GM18517 (cell line): ENCODE measurements around the gene YTHDF2.

ENCODE experiments used
- ATAC-seq: cut with Tn5 transposase; IDR thresholded peaks from one replicate; pipeline ENCODE4 v1.9.1; 2021; ENCODE audit warnings: mild to moderate bottlenecking, moderate library complexity; ENCODE audit not compliant: unreplicated experiment

The YTHDF2 gene

DNA sequence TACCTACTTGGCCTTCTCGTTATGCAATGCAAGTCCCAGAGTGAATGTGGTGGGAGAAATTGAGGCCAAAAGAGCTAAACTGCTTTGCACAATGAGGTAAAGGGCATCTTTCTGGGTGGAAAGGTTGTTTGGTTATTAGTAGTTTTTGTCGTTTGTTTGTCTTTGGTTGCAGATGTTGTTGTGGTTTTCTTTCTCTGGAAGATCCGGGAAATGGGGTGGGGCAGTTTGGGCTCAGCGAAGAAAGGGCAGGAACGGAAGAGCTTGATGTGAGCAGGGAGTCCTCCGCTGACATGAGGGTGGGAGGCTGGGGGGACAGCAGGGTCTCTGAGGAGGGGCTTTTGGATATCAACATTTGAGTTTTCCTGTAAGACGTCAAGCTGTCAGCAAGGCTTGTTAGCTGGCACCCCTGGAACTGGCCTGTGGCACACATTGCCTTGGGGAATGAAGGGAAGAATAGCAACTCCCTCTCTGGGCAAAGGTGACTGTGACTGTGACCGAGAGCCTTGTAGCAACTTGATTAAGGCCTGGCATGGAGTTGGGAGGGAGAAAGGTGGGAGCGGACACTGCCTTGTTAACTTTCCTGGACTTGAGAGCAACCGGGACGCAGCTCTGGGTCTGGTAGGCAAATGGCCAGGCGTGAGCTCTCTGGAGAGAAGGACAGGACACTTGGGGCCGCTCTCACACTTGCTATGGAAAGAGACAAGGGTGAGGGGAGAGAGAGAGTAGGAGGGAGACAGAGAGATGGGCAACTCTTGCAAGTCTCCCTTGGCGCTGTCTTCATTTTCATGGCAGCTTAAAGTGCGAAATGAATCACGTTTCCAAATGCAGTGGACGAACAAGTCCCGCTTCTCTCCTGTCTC lies 59.8 kb downstream of the YTHDF2 start:
- ATAC-seq, result no peak

DNA sequence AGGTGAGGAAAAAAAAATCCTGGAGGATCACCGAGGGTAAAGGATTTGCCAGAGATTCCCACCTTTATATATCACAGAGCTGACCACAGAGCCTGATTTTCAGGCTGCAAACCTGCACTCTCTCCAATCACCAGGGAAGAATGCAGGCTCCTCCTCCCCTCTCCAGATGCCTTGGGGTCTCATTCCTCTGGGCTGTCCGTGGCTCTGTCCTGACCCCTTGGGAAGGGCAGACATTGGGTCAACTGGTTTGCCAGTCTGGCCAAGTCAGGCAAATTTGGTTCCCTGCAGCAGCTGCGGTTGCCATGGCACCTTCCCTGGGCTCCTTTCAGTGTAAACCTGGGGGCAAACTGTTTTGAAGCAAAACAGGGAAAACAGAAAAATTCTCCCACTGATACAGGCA lies 63.6 kb downstream of the YTHDF2 start:
- ATAC-seq, result no peak

DNA sequence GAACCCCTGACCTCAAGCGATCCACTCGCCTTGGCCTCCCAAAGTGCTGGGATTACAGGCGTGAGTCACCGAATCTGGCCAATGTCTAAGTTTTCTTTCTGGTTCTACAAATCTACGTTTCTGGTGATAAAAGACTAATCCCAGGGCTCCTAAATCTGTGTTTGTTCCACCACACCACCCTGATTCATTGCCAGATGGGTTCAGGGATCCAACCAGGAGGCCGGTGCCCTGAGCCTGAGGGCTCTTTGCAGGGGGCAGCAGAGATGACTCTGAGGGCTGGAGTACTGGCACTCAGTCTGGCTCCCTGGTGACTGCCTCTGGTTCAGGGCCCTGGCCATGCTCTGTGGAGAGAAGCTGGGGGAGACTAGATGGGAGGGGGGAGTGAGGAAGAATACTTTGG lies 64.7 kb downstream of the YTHDF2 start:
- ATAC-seq, result no peak

DNA sequence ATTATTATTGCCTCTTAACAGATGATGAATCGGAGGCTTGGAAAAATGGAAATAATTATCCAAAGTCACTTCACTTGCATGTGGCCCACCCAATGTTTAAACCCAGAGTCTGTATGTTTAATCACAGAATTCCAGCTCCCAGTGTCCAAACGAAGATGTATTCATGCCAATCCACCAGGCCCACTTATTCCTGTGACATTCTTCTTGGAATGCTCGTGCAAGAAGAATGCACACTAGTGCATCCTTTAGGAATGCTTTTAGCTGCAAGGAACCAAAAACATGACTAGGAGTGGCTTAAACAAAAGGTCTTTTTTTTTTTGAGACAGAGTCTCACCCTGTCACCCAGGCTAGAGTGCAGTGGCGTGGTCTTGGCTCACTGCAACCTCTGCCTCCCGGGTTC lies 66.3 kb downstream of the YTHDF2 start:
- no peak for ATAC-seq

DNA sequence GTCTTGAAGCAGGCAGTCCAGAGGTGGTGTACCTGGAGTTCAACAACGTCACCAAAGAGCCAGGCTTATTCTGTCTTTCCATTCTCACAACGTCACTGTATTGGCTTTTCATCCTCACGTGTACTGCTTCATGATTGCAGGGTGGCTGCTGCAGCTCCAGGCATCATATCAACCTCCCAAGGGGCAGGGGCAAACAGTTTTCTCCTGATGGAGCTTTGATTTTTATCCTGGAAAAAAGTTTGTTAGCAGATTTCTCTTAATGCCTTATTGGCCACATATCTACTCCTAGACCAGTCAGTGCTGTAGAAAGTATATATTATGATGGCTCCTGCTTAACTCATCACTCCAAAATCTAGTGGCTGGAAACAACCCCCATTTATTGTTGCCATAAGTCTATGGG lies 66.9 kb downstream of the YTHDF2 start:
- no peak for ATAC-seq

DNA sequence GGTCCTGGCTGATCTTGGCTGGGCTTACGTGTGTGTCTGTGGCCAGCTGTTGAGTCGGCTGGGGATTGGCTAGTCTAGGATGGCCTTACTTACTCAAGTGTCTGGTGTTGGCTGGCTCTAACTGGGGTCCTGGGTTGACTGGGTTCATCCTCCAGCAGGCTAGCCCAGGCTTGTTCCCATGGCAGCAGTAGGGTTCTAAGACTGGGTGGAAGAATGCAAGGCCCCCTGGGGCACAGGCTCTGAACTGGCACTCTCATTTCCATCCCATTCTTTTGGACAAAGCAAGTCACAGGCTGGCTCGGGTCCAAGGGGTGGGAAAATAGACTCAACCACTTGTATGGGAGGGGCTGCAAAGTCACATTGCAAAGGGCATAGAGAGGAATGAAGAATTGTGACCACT lies 67.3 kb downstream of the YTHDF2 start:
- ATAC-seq, result no peak

DNA sequence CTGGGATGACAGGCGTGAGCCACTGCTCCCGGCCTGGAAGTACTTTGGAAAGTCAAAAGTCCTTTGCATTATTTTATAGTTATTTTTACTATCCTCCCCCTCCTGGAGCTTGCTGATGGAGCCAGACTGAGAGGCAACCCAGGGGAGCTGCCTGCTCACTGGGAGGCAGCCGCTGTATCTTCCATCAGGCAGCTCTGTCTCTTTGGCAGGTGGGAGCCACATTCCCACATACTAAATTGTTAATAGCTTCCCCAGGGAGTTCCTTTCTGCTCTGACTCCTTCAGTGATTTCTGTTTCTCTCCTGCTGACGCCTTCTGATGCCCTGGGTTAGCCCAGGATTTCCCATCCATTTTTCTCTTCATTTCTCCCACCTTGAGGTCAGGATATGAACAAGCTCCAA lies 70.3 kb downstream of the YTHDF2 start:
- ATAC-seq, result no peak

DNA sequence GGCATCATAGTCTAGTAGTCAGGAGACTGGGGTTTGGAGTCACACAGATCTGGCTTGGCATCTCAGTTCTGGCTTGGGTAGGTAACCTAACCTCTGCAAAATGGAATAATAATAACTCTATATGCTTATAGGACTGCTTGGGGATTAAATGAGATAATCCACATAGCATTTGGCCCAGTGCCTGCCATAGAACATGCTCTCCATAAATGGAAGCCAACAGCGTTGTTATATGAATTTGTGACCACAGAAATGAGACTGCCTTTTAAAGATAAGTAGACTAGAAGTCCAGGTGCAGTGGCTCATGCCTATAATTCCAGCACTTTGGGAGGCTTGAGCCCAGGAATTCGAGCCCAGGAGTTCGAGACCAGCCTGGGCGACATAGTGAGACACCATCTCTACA lies 71.2 kb downstream of the YTHDF2 start:
- no peak for ATAC-seq

DNA sequence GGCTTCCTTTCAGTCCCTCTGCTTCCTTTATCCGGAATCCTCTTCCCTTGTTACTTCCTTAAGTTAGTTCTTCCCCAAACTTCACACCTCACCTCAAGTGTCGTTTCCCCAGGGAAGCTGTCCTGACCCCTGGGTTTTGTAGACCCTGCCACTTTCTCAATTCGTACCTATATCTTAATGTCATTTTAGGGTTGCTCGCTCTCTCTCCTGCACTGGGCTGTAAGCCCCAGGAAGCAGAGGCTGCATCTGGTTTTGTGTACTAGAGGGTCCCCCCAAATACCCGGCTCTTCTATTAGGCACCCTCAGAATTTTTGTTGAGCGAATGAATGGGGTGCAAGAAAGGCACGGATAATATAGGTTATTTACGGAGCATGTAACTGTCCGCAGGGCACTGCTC lies 74.6 kb downstream of the YTHDF2 start:
- ATAC-seq, result no peak

DNA sequence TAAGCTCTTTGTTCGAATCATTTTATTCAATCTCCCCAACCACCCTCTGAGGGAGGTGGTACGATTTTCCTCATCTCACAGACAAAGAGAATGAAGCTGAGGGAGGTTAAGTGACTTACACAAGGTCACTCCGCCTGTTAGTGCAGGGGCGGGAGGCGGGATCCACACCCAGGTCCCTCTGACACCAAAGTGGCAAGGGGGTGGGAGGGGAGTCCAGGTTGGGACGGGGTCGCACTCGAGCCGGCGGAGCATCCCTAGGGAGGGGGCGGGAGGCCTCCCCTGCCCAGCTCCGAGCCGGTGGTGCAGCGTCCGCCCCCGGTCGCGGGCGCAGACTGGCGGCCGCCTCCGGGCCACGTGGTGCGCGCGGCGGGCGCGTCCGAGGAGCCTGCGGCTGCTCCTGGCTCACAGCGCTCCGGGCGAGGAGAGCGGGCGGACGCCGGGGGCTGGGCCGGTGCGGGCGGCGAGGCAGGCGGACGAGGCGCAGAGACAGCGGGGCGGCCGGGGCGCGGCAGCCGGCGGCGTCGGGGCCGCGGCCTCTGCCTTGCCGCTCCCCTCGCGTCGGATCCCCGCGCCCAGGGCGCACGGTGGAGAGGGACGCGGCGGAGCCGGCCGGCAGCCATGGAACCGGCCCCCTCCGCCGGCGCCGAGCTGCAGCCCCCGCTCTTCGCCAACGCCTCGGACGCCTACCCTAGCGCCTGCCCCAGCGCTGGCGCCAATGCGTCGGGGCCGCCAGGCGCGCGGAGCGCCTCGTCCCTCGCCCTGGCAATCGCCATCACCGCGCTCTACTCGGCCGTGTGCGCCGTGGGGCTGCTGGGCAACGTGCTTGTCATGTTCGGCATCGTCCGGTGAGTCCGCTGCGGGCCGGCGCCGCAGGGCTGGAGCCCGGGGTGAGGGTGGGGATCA lies 75.3 kb downstream of the YTHDF2 start, which contains the start of gene OPRD1:
TSS of gene OPRD1 (plus strand) at position 405 of the 903 bp plus-strand sequence. CDS start at position 619, 214 bp downstream.
- ATAC-seq, result no peak

DNA sequence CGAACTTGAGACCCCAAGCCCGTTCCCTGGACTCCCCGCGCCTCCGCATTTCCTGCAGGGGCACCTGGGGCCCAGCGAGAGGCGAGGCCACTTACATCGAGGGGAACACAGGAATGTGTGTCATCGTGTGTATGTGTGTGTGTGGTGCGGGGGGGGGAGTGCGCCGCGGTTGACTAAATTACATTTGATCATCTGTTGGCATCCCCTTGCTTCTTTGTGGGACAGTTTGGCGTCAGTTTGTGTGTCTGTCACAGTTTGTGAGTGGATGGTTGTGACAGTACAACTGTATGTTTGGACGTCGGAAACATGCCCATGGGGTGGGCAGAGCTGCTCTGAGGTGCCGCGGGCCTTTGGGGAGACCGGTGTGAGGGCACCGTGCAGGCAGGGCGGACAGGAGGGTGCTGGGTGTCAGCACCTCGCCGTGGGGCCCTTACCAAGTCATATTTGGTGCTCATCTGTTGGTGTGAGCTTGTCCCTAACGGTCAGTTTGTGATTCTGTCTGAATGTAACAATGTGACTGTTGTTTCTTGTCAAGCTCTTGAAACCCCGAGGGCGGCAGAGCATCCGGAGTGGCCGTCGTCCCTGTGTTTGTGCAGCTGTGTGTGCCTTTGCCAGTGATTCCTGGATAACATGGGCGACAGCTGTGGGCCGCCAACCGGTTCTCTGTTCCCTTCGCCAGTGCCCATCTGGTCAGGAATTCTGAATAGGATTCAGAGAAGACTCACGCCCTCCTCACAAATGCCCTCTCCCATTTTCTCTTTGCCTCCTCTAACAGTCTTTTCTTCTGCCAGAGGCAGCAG lies 76.1 kb downstream of the YTHDF2 start:
- ATAC-seq, result no peak

DNA sequence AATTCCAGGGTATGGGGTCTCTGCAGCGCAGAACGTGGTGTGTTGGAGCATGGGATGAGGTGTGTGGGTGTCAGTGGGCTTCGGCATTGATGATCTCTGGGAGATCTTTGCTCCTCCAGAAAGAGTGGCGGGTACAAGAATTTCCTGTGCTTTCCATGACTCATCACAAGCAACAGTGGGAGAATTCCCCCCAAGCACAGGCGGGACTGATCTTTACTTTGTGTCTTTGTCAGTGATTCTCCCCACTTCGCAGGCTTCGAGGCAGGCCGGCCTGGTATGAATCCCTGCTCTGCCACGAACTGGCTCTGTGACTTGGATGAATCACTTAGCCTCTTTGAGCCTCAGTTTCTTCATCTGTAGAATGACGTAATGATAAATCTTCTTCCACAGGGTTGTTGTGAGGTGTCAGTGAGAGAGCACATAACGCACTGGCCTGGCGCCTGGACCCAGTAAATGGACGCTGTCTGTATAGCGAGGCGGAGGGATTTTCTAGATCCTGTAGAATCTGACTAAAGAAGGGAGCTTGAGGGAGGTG lies 77.3 kb downstream of the YTHDF2 start:
- ATAC-seq, result no peak

DNA sequence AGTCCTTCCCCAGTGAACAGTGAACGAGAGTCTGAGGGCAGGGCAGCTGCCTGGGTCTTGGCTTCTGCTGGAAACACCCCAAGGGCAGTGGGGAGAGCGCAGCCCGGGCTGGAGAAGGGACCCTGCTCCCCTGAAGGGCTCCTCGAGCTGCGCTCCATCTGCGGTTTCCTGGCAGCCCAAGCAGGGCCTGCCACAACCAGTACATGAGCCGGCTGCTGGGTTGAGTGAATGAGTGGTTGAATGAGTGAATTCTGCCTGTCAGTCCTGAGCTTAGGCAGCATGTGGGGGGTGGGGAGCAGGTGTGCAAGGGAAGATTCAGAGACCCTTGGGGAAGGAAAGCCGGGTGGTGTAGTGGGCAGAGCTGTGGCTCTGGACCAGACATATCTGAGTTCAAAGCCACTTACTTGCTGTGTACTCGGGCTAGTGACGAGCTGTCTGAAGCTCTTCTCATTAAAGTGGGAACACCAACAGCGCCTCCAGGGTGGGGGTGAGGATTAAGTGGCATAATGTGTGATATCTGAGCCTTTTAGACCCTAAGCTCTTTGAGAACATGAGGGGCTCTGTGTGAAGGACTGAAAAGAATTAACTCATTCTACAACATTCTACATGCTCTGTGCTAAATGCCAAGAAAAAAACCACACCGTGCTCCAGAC lies 78.9 kb downstream of the YTHDF2 start:
- no peak for ATAC-seq

DNA sequence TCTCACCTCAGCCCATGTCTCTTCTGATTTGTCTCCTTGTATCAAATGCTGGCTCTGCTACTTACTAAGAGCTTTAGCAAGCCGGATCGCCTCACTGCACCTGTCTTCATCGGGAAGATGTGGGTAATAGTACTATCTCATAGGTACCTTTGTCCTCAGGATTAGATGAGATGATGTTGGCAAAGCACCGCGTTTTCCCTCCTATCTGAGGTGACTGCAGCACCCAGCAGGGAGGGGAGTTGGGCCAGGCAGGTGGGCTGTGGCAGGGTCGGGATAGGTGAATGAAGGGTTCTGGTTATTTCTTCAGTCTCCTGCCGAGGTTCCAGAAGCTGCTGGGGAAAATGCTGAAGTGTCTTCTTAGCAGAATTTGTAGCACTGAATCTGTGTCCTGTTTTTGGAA lies 80.4 kb downstream of the YTHDF2 start:
- ATAC-seq, result no peak

DNA sequence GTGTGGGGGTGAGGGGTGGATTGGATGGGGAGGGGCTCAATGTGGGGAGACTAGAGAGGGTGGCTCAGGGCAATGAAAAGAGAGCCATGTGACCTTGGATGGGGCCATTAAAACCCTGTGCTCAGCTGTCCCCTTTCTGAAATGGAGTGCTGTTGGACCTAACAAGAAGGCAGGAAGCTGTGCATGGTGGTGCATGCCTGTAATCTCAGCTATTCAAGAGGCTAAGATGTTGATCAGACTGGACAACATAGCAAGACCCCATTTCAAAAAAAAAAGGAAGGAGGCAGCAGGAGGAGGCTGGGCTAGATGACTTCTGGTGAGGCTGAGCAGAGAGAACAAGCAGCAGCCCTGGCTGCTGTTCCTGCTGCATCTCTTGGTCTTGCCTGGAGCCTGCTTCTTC lies 82.3 kb downstream of the YTHDF2 start:
- ATAC-seq, result no peak
